Subcutaneous adipose tissue (tissue), 4 donors: ENCODE data around the gene ARTN. TPM values are rescaled to one million over a fixed set of nuclear protein-coding genes. Genes with fewer than 3 reads are reported as not detected.

Experiments used
- CTCF ChIP-seq: fragments of 450-650 bp; IDR thresholded peaks from one replicate; pipeline ENCODE4 v1.5.1; 2016; ENCODE audit warnings: low read depth, mild to moderate bottlenecking, control low read depth, antibody characterized with exemption, moderate library complexity
- total RNA-seq, 4 donors: library from RNA; depleted of rRNA; stranded (reverse); fragments of >200 nt; gene quantifications; one replicate each; pipeline ENCODE4 v1.1.0, GENCODE V29; 2016

ARTN gene
- total RNA-seq, 4 donors from 2014 or later: 0.68 to 0.88 TPM; not detected in 2

GRCh38 chr1:43958351-43959255 is 25.0 kb downstream of the ARTN start:
- TF ChIP-seq CTCF: no peak

- TF ChIP-seq CTCF: no peak
These were observed 27.2 kb downstream of the ARTN start for GRCh38 chr1:43960798-43961197.

GRCh38 chr1:43961692-43962091 is 28.1 kb downstream of the ARTN start:
- TF ChIP-seq CTCF: no peak

GRCh38 chr1:43962324-43962723 is 28.7 kb downstream of the ARTN start:
- no peak for TF ChIP-seq CTCF

- TF ChIP-seq CTCF: no peak
These were observed 29.4 kb downstream of the ARTN start for GRCh38 chr1:43963006-43963405.

- no peak for TF ChIP-seq CTCF
These were observed 30.3 kb downstream of the ARTN start for GRCh38 chr1:43963890-43964289.

- no peak for TF ChIP-seq CTCF
These were observed 31.7 kb downstream of the ARTN start for GRCh38 chr1:43965316-43965715.
